Esophagus squamous epithelium (tissue), 5 donors: Measurements from ENCODE around the gene PRSS36. TPM values are rescaled to one million over a fixed set of nuclear protein-coding genes. Genes with fewer than 3 reads are reported as not detected.

Experiments used
- DNase-seq: peaks from one replicate; lab custom pipeline; 2025; lab: John Stamatoyannopoulos, UW
- H3K27ac ChIP-seq, 4 donors: fragments of 200-600 bp; sonication (generic); one replicate each; pipeline ENCODE4 v1.5.1; 2016 to 2019; ENCODE audit warnings: mild to moderate bottlenecking in 1 of 4
- H3K27me3 ChIP-seq, 4 donors: fragments of 200-600 bp; sonication (generic); 1 replicate in 3 of 4; 2 replicates in 1 of 4; pipeline versions ENCODE4 v1.5.1 to v1.6.0; 2017 to 2021; ENCODE audit warnings: antibody characterized with exemption in 1 of 4
- H3K36me3 ChIP-seq, 3 donors: fragments of 200-600 bp; sonication (generic); one replicate each; pipeline ENCODE4 v1.5.1; 2016 to 2019
- H3K4me1 ChIP-seq, 3 donors: fragments of 200-600 bp; sonication (generic); one replicate each; pipeline ENCODE4 v1.5.1; 2017 to 2019
- H3K4me3 ChIP-seq, 4 donors: fragments of 200-600 bp; sonication (generic); 1 replicate in 3 of 4; 2 replicates in 1 of 4; pipeline ENCODE4 v1.5.1; 2016 to 2019; ENCODE audit warnings: mild to moderate bottlenecking in 2 of 4, moderate library complexity in 1 of 4
- H3K9me3 ChIP-seq, 3 donors: fragments of 200-600 bp; sonication (generic); one replicate each; pipeline ENCODE4 v1.5.1; 2016 to 2019
- POLR2A ChIP-seq, 4 donors: fragments of 450-650 bp; IDR thresholded peaks; one replicate each; pipeline ENCODE4 v1.6.1; 2017; ENCODE audit warnings: antibody characterized with exemption in 4 of 4, mild to moderate bottlenecking in 4 of 4, moderate library complexity in 3 of 4
- WGBS, 2 donors: methylation state at CpG; one replicate each; pipeline ENCODE4 v1.1.5; 2018; 5-methylcytosine and 5-hydroxymethylcytosine counted together
- intact Hi-C: fragments of 100-400 bp; cut with DNase I; formaldehyde crosslinking; loops from one replicate; pipeline ENCODE4 v1.15.0; 2022
- total RNA-seq, 4 donors: library from RNA; depleted of rRNA; stranded (reverse); fragments of >200 nt; gene quantifications; one replicate each; pipeline ENCODE4 v1.1.0, GENCODE V29; 2016
- TF ChIP-seq, protein P1 (sequence below), 6 experiments: fragments of 450-650 bp in 4 of 6; fragments of 200-600 bp in 2 of 6; sonication (generic) in 2 of 6; IDR thresholded peaks; one replicate each; pipeline ENCODE4 v1.5.1; 2016 to 2019; ENCODE audit warnings: antibody characterized with exemption in 6 of 6, mild to moderate bottlenecking in 4 of 6, moderate library complexity in 4 of 6
- donor health status: DM: yes; HTN: yes; CAD: no.

The PRSS36 gene
- total RNA-seq, 4 donors from 2014 or later: 0.38 to 4.2 (median 1.9) TPM

DNA sequence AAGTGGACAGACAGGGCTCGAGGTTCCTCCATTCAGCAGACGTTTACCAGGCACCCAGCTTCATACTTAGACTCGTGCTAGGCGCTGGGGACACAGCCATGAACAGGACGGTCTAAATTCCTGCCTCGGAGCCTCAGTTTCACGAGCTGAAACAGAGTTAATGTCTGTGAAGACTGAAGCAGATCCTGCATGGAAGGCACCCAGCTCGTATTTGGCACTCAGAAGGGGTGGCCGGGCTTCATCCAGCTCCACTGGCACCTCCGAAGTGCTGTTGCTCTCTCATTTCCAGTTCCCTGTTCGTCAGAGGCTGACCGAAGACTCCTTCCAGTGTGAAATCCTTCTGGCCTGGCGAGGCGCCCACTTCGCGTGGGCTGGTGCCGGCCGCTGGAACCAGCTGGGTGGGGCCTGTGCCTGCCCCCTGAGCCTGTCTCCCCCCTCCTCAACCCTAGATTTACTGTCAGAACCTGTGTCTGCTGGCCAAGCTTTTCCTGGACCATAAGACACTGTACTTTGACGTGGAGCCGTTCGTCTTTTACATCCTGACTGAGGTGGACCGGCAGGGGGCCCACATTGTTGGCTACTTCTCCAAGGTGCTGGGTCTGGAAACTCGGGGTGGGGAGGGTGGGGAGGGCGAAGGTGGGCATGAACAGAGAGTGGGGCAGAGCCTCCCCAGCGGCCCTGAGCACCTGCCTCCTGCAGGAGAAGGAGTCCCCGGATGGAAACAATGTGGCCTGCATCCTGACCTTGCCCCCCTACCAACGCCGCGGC, 20.1 kb downstream of the PRSS36 start:
- DNase-seq: no peak
- H3K27me3 ChIP-seq: no peaks in the 10 kb centered on the region
- intact Hi-C loops: no loop called here
- H3K27ac ChIP-seq: peak overlapping the region; percentile 83 to 96 (median 94)
- no peak overlapping the region for H3K4me3 ChIP-seq
- TF ChIP-seq POLR2A (IDR thresholded peaks at IDR 0.05): peak in 1 of 4 donors; percentile 8
- TF ChIP-seq, protein P1, sequence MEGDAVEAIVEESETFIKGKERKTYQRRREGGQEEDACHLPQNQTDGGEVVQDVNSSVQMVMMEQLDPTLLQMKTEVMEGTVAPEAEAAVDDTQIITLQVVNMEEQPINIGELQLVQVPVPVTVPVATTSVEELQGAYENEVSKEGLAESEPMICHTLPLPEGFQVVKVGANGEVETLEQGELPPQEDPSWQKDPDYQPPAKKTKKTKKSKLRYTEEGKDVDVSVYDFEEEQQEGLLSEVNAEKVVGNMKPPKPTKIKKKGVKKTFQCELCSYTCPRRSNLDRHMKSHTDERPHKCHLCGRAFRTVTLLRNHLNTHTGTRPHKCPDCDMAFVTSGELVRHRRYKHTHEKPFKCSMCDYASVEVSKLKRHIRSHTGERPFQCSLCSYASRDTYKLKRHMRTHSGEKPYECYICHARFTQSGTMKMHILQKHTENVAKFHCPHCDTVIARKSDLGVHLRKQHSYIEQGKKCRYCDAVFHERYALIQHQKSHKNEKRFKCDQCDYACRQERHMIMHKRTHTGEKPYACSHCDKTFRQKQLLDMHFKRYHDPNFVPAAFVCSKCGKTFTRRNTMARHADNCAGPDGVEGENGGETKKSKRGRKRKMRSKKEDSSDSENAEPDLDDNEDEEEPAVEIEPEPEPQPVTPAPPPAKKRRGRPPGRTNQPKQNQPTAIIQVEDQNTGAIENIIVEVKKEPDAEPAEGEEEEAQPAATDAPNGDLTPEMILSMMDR (IDR thresholded peaks at IDR 0.05): peak in 1 of 6 experiments; percentile 10
- no peaks in the 10 kb centered on the region for H3K9me3 ChIP-seq
- WGBS, 2 donors: 30 to 56% methylated on average over 11 to 14 of the region's 29 CpGs
- H3K36me3 ChIP-seq: peaks cover 0 to 65% (median 14%) of the 10 kb centered on the region in 3 donors
- H3K4me1 ChIP-seq: peaks cover 44 to 76% (median 49%) of the 10 kb centered on the region in 3 donors

DNA sequence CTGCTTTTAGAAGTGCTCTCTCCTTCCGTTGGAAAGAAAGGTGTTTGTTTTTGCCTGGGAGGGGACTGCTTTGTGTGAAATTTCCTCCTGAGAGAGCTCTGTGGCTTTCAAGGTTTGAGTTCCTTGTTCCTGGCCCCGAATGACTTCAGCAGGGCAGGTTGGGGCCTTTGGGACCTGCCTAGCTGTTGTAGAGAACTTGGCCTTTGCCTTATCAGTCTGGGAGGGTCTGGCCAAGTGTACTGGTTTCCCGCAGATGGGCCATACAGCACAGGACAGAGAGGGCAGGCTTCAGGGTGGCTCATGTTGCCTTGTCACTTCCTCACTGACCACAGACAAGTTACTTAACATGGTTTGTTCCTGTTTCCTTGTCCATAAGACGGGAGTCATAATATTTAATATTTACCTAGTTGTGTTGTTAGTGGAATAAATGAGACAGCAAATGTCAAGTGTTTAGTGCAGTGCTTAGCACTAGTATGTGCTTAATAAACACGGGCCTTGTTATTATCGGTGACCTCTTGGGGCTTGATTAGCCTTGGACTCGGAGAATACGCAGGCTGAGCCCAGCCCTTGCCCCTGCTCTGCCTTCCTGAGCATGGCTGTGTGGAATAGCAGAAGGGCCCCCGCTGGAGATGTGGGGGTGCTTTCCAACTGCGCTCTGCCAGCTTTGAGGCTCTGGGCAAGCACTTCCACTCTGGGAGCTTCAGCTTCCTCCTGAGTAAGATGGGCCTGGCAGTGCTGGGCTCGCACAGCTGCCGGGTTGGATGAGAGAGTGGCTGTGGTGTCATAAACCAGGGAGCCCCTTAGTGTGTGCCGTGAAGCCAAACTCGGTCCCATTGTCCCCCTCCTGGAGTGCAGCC, 20.9 kb downstream of the PRSS36 start:
- H3K27ac ChIP-seq: peak overlapping the region; percentile 83 to 96 (median 94)
- H3K4me3 ChIP-seq: no peak overlapping the region
- TF ChIP-seq, protein P1 (IDR thresholded peaks at IDR 0.05): no peak
- peak in 1 of 4 donors; percentile 33 for TF ChIP-seq POLR2A (IDR thresholded peaks at IDR 0.05)
- no peaks in the 10 kb centered on the region for H3K9me3 ChIP-seq
- intact Hi-C loops: no loop called here
- no peaks in the 10 kb centered on the region for H3K27me3 ChIP-seq
- 48% methylated on average over 9 to 10 of the region's 14 CpGs for WGBS, 2 donors
- DNase-seq: no peak
- peaks cover 44 to 68% (median 47%) of the 10 kb centered on the region in 3 donors for H3K4me1 ChIP-seq
- peaks cover 0 to 71% (median 14%) of the 10 kb centered on the region in 3 donors for H3K36me3 ChIP-seq

DNA sequence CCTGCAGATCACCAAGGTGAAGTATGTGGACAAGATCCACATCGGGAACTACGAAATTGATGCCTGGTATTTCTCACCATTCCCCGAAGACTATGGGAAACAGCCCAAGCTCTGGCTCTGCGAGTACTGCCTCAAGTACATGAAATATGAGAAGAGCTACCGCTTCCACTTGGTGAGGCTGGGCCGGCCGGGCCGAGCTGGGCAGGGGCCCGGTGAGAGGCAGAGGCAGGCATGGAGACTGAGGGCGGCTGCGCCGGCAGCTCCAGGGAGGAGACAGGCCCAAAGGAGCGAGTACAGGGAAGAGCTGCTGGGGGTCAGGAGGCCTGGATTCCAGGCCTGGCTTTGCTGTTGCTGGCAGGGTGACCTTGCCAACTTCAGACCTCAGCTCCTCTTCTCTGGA, 22.7 kb downstream of the PRSS36 start:
- H3K27me3 ChIP-seq: no peaks in the 10 kb centered on the region
- peaks cover 30 to 51% (median 41%) of the 10 kb centered on the region in 3 donors for H3K4me1 ChIP-seq
- H3K27ac ChIP-seq: peak overlapping the region in 3 of 4 donors; percentile 83 to 94 (median 93)
- 86 to 93% methylated on average over 12 to 13 of the region's 13 CpGs for WGBS, 2 donors
- DNase-seq: no peak
- no peaks in the 10 kb centered on the region for H3K9me3 ChIP-seq
- peaks cover 0 to 79% (median 19%) of the 10 kb centered on the region in 3 donors for H3K36me3 ChIP-seq
- no peak overlapping the region for H3K4me3 ChIP-seq
- intact Hi-C loops: no loop called here
- no peak for TF ChIP-seq POLR2A (IDR thresholded peaks at IDR 0.05)
- TF ChIP-seq, protein P1 (IDR thresholded peaks at IDR 0.05): no peak

DNA sequence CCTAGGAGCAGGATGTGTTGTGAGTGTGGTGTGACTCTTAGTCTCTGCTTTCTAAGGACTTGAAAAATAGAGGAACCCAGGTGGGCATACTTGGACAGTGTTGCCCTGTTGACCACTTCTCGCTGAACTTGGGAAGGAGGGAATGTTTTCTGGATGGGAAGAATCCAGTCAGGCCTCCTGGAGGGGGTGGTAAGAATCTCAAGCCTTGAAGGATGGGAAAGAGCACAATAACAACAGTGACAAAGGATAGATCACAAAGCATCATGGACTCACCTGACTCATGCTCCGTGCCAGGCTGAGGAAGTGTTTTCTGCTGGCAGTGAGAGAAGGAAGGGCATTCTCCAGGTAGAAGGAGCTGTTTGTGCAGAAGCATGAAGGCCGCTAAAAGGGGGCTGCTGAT, 24.0 kb downstream of the PRSS36 start:
- no peaks in the 10 kb centered on the region for H3K9me3 ChIP-seq
- H3K27ac ChIP-seq: no peak overlapping the region
- no peak for DNase-seq
- intact Hi-C loops: no loop called here
- H3K27me3 ChIP-seq: no peaks in the 10 kb centered on the region
- WGBS, 2 donors: 81 to 95% methylated on average over 2 to 3 of the region's 3 CpGs
- H3K4me1 ChIP-seq: peaks cover 25 to 37% (median 28%) of the 10 kb centered on the region in 3 donors
- TF ChIP-seq POLR2A (IDR thresholded peaks at IDR 0.05): no peak
- TF ChIP-seq, protein P1 (IDR thresholded peaks at IDR 0.05): no peak
- peaks cover under 1 to 79% (median 25%) of the 10 kb centered on the region in 3 donors for H3K36me3 ChIP-seq
- no peak overlapping the region for H3K4me3 ChIP-seq
